DOHH2 (cell line): ENCODE measurements around the gene MMADHC.
A peak's percentile ranks its signal among the peaks of the same experiment; 100 is the strongest.

Source experiments
- H3F3A ChIP-seq: fragments of 200-600 bp; sonication (generic), shearing (Covaris generic); 2 replicates; pipeline ENCODE4 v1.6.0; 2016; ENCODE audit warnings: antibody characterized with exemption, mild to moderate bottlenecking; ENCODE audit not compliant: control insufficient read depth, insufficient read depth
- H3K27ac ChIP-seq: fragments of 200-600 bp; sonication (generic); 2 replicates; pipeline ENCODE4 v1.5.1; 2014; ENCODE audit warnings: low read depth, mild to moderate bottlenecking, low read length, moderate library complexity
- H3K27me3 ChIP-seq: fragments of 200-600 bp; sonication (generic); 2 replicates; pipeline ENCODE4 v1.6.1; 2014; ENCODE audit warnings: mild to moderate bottlenecking, low read length, mixed read lengths; ENCODE audit not compliant: control insufficient read depth
- H3K36me3 ChIP-seq: fragments of 200-600 bp; sonication (generic); 2 replicates; pipeline ENCODE4 v1.6.1; 2014; ENCODE audit warnings: mild to moderate bottlenecking, low read length, moderate library complexity, mixed read lengths; ENCODE audit not compliant: control insufficient read depth
- H3K4me1 ChIP-seq: fragments of 200-600 bp; sonication (generic); 2 replicates; pipeline ENCODE4 v1.6.1; 2014; ENCODE audit warnings: mild to moderate bottlenecking, low read length, mixed read lengths; ENCODE audit not compliant: control insufficient read depth
- H3K4me2 ChIP-seq: fragments of 200-600 bp; sonication (generic); 2 replicates; pipeline ENCODE4 v1.6.0; 2014; ENCODE audit warnings: mild to moderate bottlenecking, low read length, moderate library complexity
- H3K4me3 ChIP-seq: fragments of 200-600 bp; sonication (generic); 2 replicates; pipeline ENCODE4 v1.5.1; 2014; ENCODE audit warnings: mild to moderate bottlenecking, low read length, mixed read lengths
- H3K79me2 ChIP-seq: fragments of 200-600 bp; sonication (generic); 2 replicates; pipeline ENCODE4 v1.6.1; 2014; ENCODE audit warnings: mild to moderate bottlenecking, low read length, mixed read lengths; ENCODE audit not compliant: control insufficient read depth
- H3K9me2 ChIP-seq: fragments of 200-600 bp; sonication (generic); replicated peaks from 2 replicates; pipeline ENCODE4 v1.6.1; 2014; ENCODE audit warnings: mild to moderate bottlenecking, low read length, mixed read lengths; ENCODE audit not compliant: control insufficient read depth
- H3K9me3 ChIP-seq: fragments of 200-600 bp; sonication (generic); 2 replicates; pipeline ENCODE4 v1.6.1; 2014; ENCODE audit warnings: antibody characterized with exemption, low read length, mixed read lengths; ENCODE audit not compliant: control insufficient read depth, insufficient read depth
- H4K20me1 ChIP-seq: fragments of 200-600 bp; sonication (generic); 2 replicates; pipeline ENCODE4 v1.6.0; 2014; ENCODE audit warnings: low read depth, mild to moderate bottlenecking, antibody characterized with exemption, low read length, moderate library complexity; ENCODE audit not compliant: control insufficient read depth, insufficient read depth
- EZH2phosphoT487 ChIP-seq: fragments of 200-600 bp; sonication (generic); IDR thresholded peaks from 2 replicates; pipeline ENCODE4 v1.6.1; 2017; ENCODE audit warnings: borderline replicate concordance, mild to moderate bottlenecking, antibody characterized with exemption, low read length, moderate library complexity, mixed read lengths
- TF ChIP-seq, protein P1 (sequence below): fragments of 200-600 bp; sonication (generic); IDR thresholded peaks from one replicate; pipeline ENCODE4 v1.5.1; 2014; ENCODE audit warnings: antibody characterized with exemption, mild to moderate bottlenecking, low read depth, low read length; ENCODE audit not compliant: poor library complexity, severe bottlenecking

The MMADHC gene

DNA sequence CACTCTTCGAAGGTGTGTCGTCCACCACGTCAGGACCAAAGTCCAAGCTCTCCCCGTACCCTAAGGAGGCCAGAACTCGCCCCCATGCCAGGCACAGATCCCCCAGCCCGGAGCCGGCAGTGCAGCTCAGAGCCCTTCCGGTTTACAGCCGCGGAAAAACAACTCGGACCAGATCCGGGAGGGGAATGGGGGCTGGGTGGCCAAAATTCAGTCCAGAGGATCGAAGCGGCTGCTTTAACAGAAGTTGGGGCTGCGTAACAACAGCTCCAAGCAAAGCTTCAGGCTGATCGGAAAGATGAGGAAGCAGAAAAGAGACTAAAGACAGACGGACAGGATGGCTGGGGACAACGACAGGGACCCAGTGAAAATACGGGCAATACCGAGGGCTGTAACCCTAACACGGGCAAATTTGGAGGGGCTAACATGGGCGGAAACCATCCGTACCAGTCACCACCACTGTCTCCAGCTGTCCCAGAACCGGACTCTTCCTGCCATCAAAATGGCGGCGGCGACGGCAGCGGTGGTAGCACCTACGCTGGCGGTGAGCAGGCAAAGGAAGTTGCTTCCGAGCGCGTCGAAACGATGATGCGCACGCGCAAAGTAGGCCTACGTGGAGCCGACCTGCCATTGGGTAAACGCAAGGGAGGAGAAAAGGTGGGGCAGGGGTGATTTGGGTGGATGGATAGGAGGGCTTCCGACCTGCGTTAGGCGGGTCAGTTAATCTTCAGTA is at the start of gene MMADHC:
MMADHC (minus strand) TSS at position 556 of the 730 bp plus-strand sequence. CDS start 678 bp downstream, outside the sequence.
- Histone ChIP-seq H3K9me2 (no peaks in the 10 kb centered on the region), H3K4me1 (peaks cover 34% of the 10 kb centered on the region), H3K79me2 (peaks cover 52% of the 10 kb centered on the region), H4K20me1 (no peaks in the 10 kb centered on the region), H3K27me3 (no peaks in the 10 kb centered on the region), H3K4me2 (peak within 1 kb of the TSS; percentile 84), H3K9me3 (no peaks in the 10 kb centered on the region), H3K27ac (peak within 1 kb of the TSS; percentile 85), H3F3A (no peaks in the 10 kb centered on the region), H3K4me3 (peak within 1 kb of the TSS; percentile 100), H3K36me3 (peaks cover 49% of the 10 kb centered on the region)
- TF ChIP-seq, protein P1, sequence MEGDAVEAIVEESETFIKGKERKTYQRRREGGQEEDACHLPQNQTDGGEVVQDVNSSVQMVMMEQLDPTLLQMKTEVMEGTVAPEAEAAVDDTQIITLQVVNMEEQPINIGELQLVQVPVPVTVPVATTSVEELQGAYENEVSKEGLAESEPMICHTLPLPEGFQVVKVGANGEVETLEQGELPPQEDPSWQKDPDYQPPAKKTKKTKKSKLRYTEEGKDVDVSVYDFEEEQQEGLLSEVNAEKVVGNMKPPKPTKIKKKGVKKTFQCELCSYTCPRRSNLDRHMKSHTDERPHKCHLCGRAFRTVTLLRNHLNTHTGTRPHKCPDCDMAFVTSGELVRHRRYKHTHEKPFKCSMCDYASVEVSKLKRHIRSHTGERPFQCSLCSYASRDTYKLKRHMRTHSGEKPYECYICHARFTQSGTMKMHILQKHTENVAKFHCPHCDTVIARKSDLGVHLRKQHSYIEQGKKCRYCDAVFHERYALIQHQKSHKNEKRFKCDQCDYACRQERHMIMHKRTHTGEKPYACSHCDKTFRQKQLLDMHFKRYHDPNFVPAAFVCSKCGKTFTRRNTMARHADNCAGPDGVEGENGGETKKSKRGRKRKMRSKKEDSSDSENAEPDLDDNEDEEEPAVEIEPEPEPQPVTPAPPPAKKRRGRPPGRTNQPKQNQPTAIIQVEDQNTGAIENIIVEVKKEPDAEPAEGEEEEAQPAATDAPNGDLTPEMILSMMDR, result no peak
- TF ChIP-seq EZH2phosphoT487, result no peak

DNA sequence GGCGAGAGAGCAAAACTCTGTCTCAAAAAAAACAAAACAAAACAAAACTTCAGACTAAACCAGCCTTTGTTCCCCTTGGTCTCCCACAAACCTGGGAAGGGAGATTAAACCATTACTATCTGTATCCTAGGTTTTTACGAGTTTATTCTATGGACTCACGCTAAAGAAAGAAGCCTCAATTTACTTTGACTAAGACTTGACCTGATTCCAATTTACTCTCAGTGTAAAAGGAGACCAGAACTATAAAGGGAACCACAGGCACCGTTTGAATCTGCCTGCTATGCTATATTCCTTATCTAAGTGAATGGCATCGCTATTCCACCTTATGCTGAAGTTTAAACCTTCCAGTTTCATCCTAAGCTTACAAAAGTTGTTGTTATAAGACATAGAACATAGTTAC is 46.5 kb upstream of the MMADHC start:
- H3K36me3 ChIP-seq, result no peaks in the 10 kb centered on the region
- no peak for TF ChIP-seq EZH2phosphoT487
- TF ChIP-seq, protein P1, result no peak
- H3K4me1 ChIP-seq, result no peaks in the 10 kb centered on the region
- no peaks in the 10 kb centered on the region for H3K9me2 ChIP-seq
- H4K20me1 ChIP-seq, result no peaks in the 10 kb centered on the region
- no peak overlapping the region for H3K4me3 ChIP-seq
- no peaks in the 10 kb centered on the region for H3K27me3 ChIP-seq
- no peaks in the 10 kb centered on the region for H3K9me3 ChIP-seq
- H3K79me2 ChIP-seq, result no peaks in the 10 kb centered on the region
- no peak overlapping the region for H3K4me2 ChIP-seq
- no peaks in the 10 kb centered on the region for H3F3A ChIP-seq
- no peak overlapping the region for H3K27ac ChIP-seq

DNA sequence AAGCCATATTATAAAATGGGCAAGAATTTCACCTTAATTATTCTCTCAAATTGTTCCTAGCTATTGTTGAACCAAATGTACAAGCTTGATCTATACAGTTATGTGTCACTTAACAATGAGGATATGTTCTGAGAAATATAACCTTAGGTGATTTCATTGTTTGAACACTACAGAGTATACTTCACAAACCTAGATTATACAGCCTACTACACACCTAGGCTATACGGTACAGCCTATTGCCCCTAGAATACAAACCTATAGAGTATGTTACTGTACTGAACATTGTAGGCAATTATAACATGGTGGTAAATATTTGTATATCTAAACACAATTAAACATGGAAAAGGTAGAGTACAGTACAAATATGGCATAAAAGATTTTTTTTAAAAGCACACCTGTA is 42.9 kb upstream of the MMADHC start:
- no peaks in the 10 kb centered on the region for H3K9me3 ChIP-seq
- no peak overlapping the region for H3K4me3 ChIP-seq
- no peaks in the 10 kb centered on the region for H3K79me2 ChIP-seq
- no peaks in the 10 kb centered on the region for H3F3A ChIP-seq
- no peaks in the 10 kb centered on the region for H3K4me1 ChIP-seq
- H3K4me2 ChIP-seq, result no peak overlapping the region
- no peak overlapping the region for H3K27ac ChIP-seq
- no peaks in the 10 kb centered on the region for H3K9me2 ChIP-seq
- H4K20me1 ChIP-seq, result no peaks in the 10 kb centered on the region
- no peaks in the 10 kb centered on the region for H3K27me3 ChIP-seq
- H3K36me3 ChIP-seq, result no peaks in the 10 kb centered on the region
- TF ChIP-seq, protein P1, result no peak
- no peak for TF ChIP-seq EZH2phosphoT487
